IMR-90 (cell line): ENCODE measurements around the gene C19orf73. TPM values are rescaled to one million over a fixed set of nuclear protein-coding genes. Genes with fewer than 3 reads are reported as not detected.

Experiments used
- ATAC-seq: fragments of 200-7000 bp; cut with Tn5 transposase; 2 replicates; pipeline ENCODE4 v1.9.1; 2020; ENCODE audit warnings: low read depth, mild to moderate bottlenecking, moderate library complexity
- BruUV-seq: library from RNA; stranded (reverse); fragments of 400-500 nt; replicated peaks from 2 replicates; lab custom pipeline; 2021; lab: Mats Ljungman, UMichigan
- CTCF ChIA-PET: fragments of 300-600 bp; formaldehyde crosslinking; extraction: SDS; loops from one replicate; lab custom pipeline; 2021; ENCODE audit warnings: antibody characterized with exemption; lab: Yijun Ruan, JAX
- POLR2A ChIA-PET: fragments of 300-600 bp; sonication (Branson Sonifier 250); formaldehyde crosslinking; loops from one replicate; lab custom pipeline; 2022; ENCODE audit warnings: antibody characterized with exemption; ENCODE audit not compliant: unreplicated experiment; lab: Charles Lee
- DNase-seq: peaks from one replicate; pipeline ENCODE4 v3.0.0; 2013
- H2AFZ ChIP-seq: replicated peaks from 2 replicates; pipeline ENCODE3; 2013; ENCODE audit warnings: low read length, mild to moderate bottlenecking; ENCODE audit not compliant: poor library complexity
- H2AK5ac ChIP-seq: 2 replicates; pipeline ENCODE4 v1.6.1; 2013; ENCODE audit warnings: low read depth, low read length, inconsistent platforms
- H2AK9ac ChIP-seq: replicated peaks from 2 replicates; pipeline ENCODE3; 2013; ENCODE audit warnings: mild to moderate bottlenecking, low read depth, low read length, moderate library complexity; ENCODE audit not compliant: poor library complexity
- H2BK120ac ChIP-seq: 2 replicates; pipeline ENCODE4 v1.6.1; 2013; ENCODE audit warnings: low read depth, low read length, inconsistent platforms
- H2BK15ac ChIP-seq: 3 replicates; pipeline ENCODE4 v1.6.1; 2013; ENCODE audit warnings: low read depth, low read length, inconsistent platforms
- H2BK20ac ChIP-seq: 2 replicates; pipeline ENCODE4 v1.6.1; 2013; ENCODE audit warnings: low read depth, mild to moderate bottlenecking, inconsistent platforms, low read length, moderate library complexity
- H2BK5ac ChIP-seq: 2 replicates; pipeline ENCODE4 v1.6.1; 2013; ENCODE audit warnings: mild to moderate bottlenecking, low read depth, low read length, inconsistent platforms; ENCODE audit not compliant: poor library complexity, severe bottlenecking
- H3K14ac ChIP-seq: replicated peaks from 2 replicates; pipeline ENCODE4 v1.6.1; 2013; ENCODE audit warnings: low read depth, low read length, inconsistent platforms
- H3K18ac ChIP-seq: 2 replicates; pipeline ENCODE4 v1.6.1; 2013; ENCODE audit warnings: low read depth, low read length, control low read depth
- H3K23ac ChIP-seq: 2 replicates; pipeline ENCODE4 v1.6.1; 2013; ENCODE audit warnings: low read depth, low read length, inconsistent platforms
- H3K27ac ChIP-seq: 2 replicates; pipeline ENCODE4 v1.5.1; 2013; ENCODE audit warnings: mild to moderate bottlenecking, control low read depth, low read length; ENCODE audit not compliant: insufficient read depth
- H3K27me3 ChIP-seq: 2 replicates; pipeline ENCODE4 v1.6.1; 2013; ENCODE audit warnings: low read length; ENCODE audit not compliant: control insufficient read depth, insufficient read depth
- H3K36me3 ChIP-seq: 2 replicates; pipeline ENCODE4 v1.6.1; 2013; ENCODE audit warnings: low read length, mixed read lengths; ENCODE audit not compliant: control insufficient read depth, insufficient read depth
- H3K4ac ChIP-seq: 2 replicates; pipeline ENCODE4 v1.6.1; 2013; ENCODE audit warnings: low read depth, low read length, inconsistent platforms
- H3K4me1 ChIP-seq: 2 replicates; pipeline ENCODE4 v1.6.1; 2013; ENCODE audit warnings: low read length, mixed read lengths; ENCODE audit not compliant: control insufficient read depth, insufficient read depth
- H3K4me2 ChIP-seq: 2 replicates; pipeline ENCODE4 v1.6.1; 2013; ENCODE audit warnings: low read depth, mild to moderate bottlenecking, control low read depth, low read length, moderate library complexity
- H3K4me3 ChIP-seq: 2 replicates; pipeline ENCODE4 v1.5.1; 2013; ENCODE audit warnings: low read depth, mild to moderate bottlenecking, control low read depth, low read length, moderate library complexity; ENCODE audit not compliant: insufficient read depth
- H3K56ac ChIP-seq: 2 replicates; pipeline ENCODE4 v1.6.1; 2013; ENCODE audit warnings: low read length, inconsistent platforms; ENCODE audit not compliant: insufficient read depth; ENCODE audit errors: extremely low read depth
- H3K79me1 ChIP-seq, 2 experiments: 2 replicates each; pipeline ENCODE4 v1.6.1; 2013; ENCODE audit warnings: low read length in 2 of 2, inconsistent platforms in 1 of 2, low read depth in 1 of 2
- H3K9ac ChIP-seq: 2 replicates; pipeline ENCODE4 v1.6.1; 2013; ENCODE audit warnings: low read depth, low read length, control low read depth
- H3K9me1 ChIP-seq: 2 replicates; pipeline ENCODE4 v1.6.1; 2013; ENCODE audit warnings: low read length, inconsistent platforms; ENCODE audit not compliant: insufficient read depth
- H3K9me3 ChIP-seq: 2 replicates; pipeline ENCODE4 v1.6.1; 2013; ENCODE audit warnings: low read length; ENCODE audit not compliant: control insufficient read depth, insufficient read depth
- H4K20me1 ChIP-seq: 2 replicates; pipeline ENCODE4 v1.6.1; 2013; ENCODE audit warnings: low read length, inconsistent platforms; ENCODE audit not compliant: insufficient read depth
- H4K5ac ChIP-seq: 2 replicates; pipeline ENCODE4 v1.6.1; 2013; ENCODE audit warnings: mild to moderate bottlenecking, low read depth, low read length, control low read depth
- H4K8ac ChIP-seq, 2 experiments: 2 replicates each; pipeline ENCODE4 v1.6.1; 2013; ENCODE audit warnings: low read depth in 2 of 2, low read length in 2 of 2, control low read depth in 1 of 2, inconsistent platforms in 1 of 2
- H4K91ac ChIP-seq: 2 replicates; pipeline ENCODE4 v1.6.1; 2013; ENCODE audit warnings: low read depth, low read length, inconsistent platforms; ENCODE audit not compliant: insufficient read depth
- BHLHE40 ChIP-seq: fragments of 150-350 bp; IDR thresholded peaks from 2 replicates; pipeline ENCODE4 v1.6.1; 2016; ENCODE audit warnings: mild to moderate bottlenecking, low read depth, low read length
- CEBPB ChIP-seq: IDR thresholded peaks from 2 replicates; pipeline ENCODE4 v1.6.1; 2012; ENCODE audit warnings: low read depth, low read length, improper control_type of control experiment
- CHD1 ChIP-seq: IDR thresholded peaks from 2 replicates; pipeline ENCODE4 v1.6.1; 2012; ENCODE audit warnings: low read depth, low read length, improper control_type of control experiment
- ELK1 ChIP-seq: fragments of 150-350 bp; IDR thresholded peaks from 2 replicates; pipeline ENCODE4 v1.6.1; 2016; ENCODE audit warnings: low read depth, mild to moderate bottlenecking, low read length, moderate library complexity, borderline replicate concordance
- FOS ChIP-seq: fragments of 150-350 bp; IDR thresholded peaks from 2 replicates; pipeline ENCODE4 v1.6.1; 2016; ENCODE audit warnings: low read depth, low read length
- MAFK ChIP-seq: IDR thresholded peaks from 2 replicates; pipeline ENCODE4 v1.6.1; 2012; ENCODE audit warnings: low read depth, low read length, improper control_type of control experiment
- MAZ ChIP-seq: IDR thresholded peaks from 2 replicates; pipeline ENCODE4 v1.6.1; 2012; ENCODE audit warnings: low read depth, mild to moderate bottlenecking, low read length, improper control_type of control experiment, moderate library complexity, borderline replicate concordance
- MXI1 ChIP-seq: IDR thresholded peaks from 2 replicates; pipeline ENCODE4 v1.6.1; 2012; ENCODE audit warnings: low read depth, mild to moderate bottlenecking, low read length, moderate library complexity, borderline replicate concordance
- NFE2L2 ChIP-seq: fragments of 150-350 bp; IDR thresholded peaks from 2 replicates; pipeline ENCODE4 v1.6.1; 2016; ENCODE audit warnings: low read depth, mild to moderate bottlenecking, low read length
- POLR2A ChIP-seq: IDR thresholded peaks from 2 replicates; pipeline ENCODE4 v1.6.1; 2012; ENCODE audit warnings: mild to moderate bottlenecking, low read depth, low read length
- SMC3 ChIP-seq: fragments of 150-350 bp; IDR thresholded peaks from 2 replicates; pipeline ENCODE4 v1.6.1; 2016; ENCODE audit warnings: low read depth, mild to moderate bottlenecking, antibody characterized with exemption, low read length, moderate library complexity
- WGBS, 2 experiments: methylation state at CpG; one replicate each; pipeline versions ENCODE4 v1.1.5 to v1.1.7; 2013; ENCODE audit warnings: missing lambda C conversion rate in 2 of 2; ENCODE audit not compliant: insufficient read length in 1 of 2; ENCODE audit errors: extremely low coverage in 2 of 2; 5-methylcytosine and 5-hydroxymethylcytosine counted together
- dilution Hi-C: fragments of 300-500 bp; cut with HindIII; formaldehyde crosslinking; loops from one replicate; pipeline ENCODE4 v1.14.3; 2018; ENCODE audit warnings: low sequenced_read_pairs; ENCODE audit not compliant: unreplicated experiment
- in situ Hi-C: fragments of 300-500 bp; cut with MboI; formaldehyde crosslinking; loops from 3 replicates; pipeline ENCODE4 v1.14.3; 2019; ENCODE audit warnings: low sequenced_read_pairs, inconsistent platforms, mixed read lengths
- intact Hi-C: fragments of 100-400 bp; cut with micrococcal nuclease; formaldehyde crosslinking; loops from 2 replicates; pipeline ENCODE4 v1.10.0; 2022
- polyA plus RNA-seq, 3 experiments: library from polyadenylated mRNA; depleted of rRNA; stranded (reverse); fragments of >200 nt; gene quantifications; 2 replicates each; pipeline ENCODE4 v1.2.3, GENCODE V29; 2012; ENCODE audit warnings: low replicate concordance in 1 of 3
- total RNA-seq: library from RNA; depleted of rRNA; stranded (reverse); fragments of >200 nt; gene quantifications from 2 replicates; pipeline ENCODE4 v1.2.3, GENCODE V29; 2012
- TF ChIP-seq, protein P1 (sequence below): fragments of 150-350 bp; IDR thresholded peaks from 2 replicates; pipeline ENCODE4 v1.6.1; 2017; ENCODE audit warnings: mild to moderate bottlenecking, antibody characterized with exemption, low read length, low read depth
- TF ChIP-seq, protein P2 (sequence below): conservative IDR thresholded peaks from 2 replicates; pipeline ENCODE4 v1.5.1; 2012; ENCODE audit warnings: mild to moderate bottlenecking, low read depth, low read length, improper control_type of control experiment

The C19orf73 gene
- total and polyA plus RNA-seq, 2 of the 4 experiments (the other 2 are of a cell fraction), result 1.2 TPM; not detected in 1

DNA sequence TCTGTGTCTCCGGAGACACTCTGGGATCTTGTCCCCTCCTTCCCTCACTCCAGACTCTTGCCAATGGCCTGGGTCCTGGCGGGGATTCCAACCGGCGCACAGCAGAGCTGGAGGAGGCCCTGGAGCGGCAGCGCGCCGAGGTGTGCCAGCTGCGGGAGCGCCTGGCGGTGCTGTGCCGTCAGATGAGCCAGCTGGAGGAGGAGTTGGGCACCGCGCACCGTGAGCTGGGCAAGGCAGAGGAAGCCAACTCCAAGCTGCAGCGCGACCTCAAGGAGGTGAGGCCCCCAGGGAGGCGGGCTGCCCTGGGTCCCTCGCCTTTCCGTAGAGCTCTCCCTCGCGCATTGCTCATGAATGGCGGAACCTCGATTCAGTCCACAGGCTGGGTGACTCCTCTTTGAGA, 11.4 kb upstream of the C19orf73 start:
- H2AFZ ChIP-seq, result no peak overlapping the region
- no peak overlapping the region for H2AK9ac ChIP-seq
- no peak overlapping the region for H2AK5ac ChIP-seq
- intact Hi-C loops, result no loop called here
- peaks cover 5% of the 10 kb centered on the region; the same call in 1 of the 2 replicates for H3K4me1 ChIP-seq
- CTCF ChIA-PET, result no interaction called here
- no peak overlapping the region for H3K9ac ChIP-seq
- BruUV-seq, result no TSS peak
- no peak overlapping the region for H3K23ac ChIP-seq
- H3K14ac ChIP-seq, result no peak overlapping the region
- no peaks in the 10 kb centered on the region; the same call in 1 of the 2 replicates for H4K20me1 ChIP-seq
- no peaks in the 10 kb centered on the region for H3K9me3 ChIP-seq
- no peaks in the 10 kb centered on the region; the same call in 1 of the 2 replicates for H3K27me3 ChIP-seq
- in situ Hi-C loops, result no loop called here
- peaks cover 7% of the 10 kb centered on the region; the same call in 1 of the 2 replicates for H3K9me1 ChIP-seq
- no peak for DNase-seq
- POLR2A ChIA-PET, result no interaction called here
- no peak overlapping the region for H4K91ac ChIP-seq
- no peaks in the 10 kb centered on the region for H3K79me1 ChIP-seq
- dilution Hi-C loops, result no loop called here
- H2BK120ac ChIP-seq, result no peak overlapping the region
- ATAC-seq, result no peak
- no peak overlapping the region for H3K27ac ChIP-seq
- H3K4me2 ChIP-seq, result no peak overlapping the region
- H3K18ac ChIP-seq, result no peak overlapping the region
- H4K5ac ChIP-seq, result no peak overlapping the region
- H2BK15ac ChIP-seq, result no peak overlapping the region
- H2BK5ac ChIP-seq, result no peak overlapping the region
- no peak overlapping the region for H3K4me3 ChIP-seq
- TF ChIP-seq MAFK (no peak), NFE2L2 (no peak), SMC3 (no peak), BHLHE40 (no peak), FOS (no peak), MAZ (no peak), ELK1 (no peak), MXI1 (no peak), CEBPB (no peak), POLR2A (no peak), CHD1 (no peak)
- TF ChIP-seq, protein P1, sequence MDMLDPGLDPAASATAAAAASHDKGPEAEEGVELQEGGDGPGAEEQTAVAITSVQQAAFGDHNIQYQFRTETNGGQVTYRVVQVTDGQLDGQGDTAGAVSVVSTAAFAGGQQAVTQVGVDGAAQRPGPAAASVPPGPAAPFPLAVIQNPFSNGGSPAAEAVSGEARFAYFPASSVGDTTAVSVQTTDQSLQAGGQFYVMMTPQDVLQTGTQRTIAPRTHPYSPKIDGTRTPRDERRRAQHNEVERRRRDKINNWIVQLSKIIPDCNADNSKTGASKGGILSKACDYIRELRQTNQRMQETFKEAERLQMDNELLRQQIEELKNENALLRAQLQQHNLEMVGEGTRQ, result no peak
- TF ChIP-seq, protein P2, sequence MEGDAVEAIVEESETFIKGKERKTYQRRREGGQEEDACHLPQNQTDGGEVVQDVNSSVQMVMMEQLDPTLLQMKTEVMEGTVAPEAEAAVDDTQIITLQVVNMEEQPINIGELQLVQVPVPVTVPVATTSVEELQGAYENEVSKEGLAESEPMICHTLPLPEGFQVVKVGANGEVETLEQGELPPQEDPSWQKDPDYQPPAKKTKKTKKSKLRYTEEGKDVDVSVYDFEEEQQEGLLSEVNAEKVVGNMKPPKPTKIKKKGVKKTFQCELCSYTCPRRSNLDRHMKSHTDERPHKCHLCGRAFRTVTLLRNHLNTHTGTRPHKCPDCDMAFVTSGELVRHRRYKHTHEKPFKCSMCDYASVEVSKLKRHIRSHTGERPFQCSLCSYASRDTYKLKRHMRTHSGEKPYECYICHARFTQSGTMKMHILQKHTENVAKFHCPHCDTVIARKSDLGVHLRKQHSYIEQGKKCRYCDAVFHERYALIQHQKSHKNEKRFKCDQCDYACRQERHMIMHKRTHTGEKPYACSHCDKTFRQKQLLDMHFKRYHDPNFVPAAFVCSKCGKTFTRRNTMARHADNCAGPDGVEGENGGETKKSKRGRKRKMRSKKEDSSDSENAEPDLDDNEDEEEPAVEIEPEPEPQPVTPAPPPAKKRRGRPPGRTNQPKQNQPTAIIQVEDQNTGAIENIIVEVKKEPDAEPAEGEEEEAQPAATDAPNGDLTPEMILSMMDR, result no peak
- no peak overlapping the region for H3K4ac ChIP-seq
- H3K36me3 ChIP-seq, result no peaks in the 10 kb centered on the region
- H3K56ac ChIP-seq, result no peak overlapping the region
- H4K8ac ChIP-seq, result no peak overlapping the region
- WGBS, 2 experiments, result 94% methylated on average over 11 of the region's 24 CpGs; no CpG with 5 or more reads in 1 of the 2 experiments
- H2BK20ac ChIP-seq, result no peak overlapping the region
